Stimulated activated CD4-positive, alpha-beta T cell treated with anti-CD3 and anti-CD28 coated beads, Interleukin-2, amount 100 ng/mL, for 4 hours (primary cell): Measurements from ENCODE around the gene SEL1L3.
"Not testable (repeated sequence)": the region's sequence is repeated elsewhere in the genome, so short reads cannot be mapped to it uniquely, and the experiment has no call there.

Source experiments
- DNase-seq: peaks from one replicate; pipeline ENCODE4 v3.0.0-alpha.2; 2020; ENCODE audit warnings: low read depth

The SEL1L3 gene

GRCh38 chr4:25879587-25879986, 16.8 kb upstream of the SEL1L3 start:
- no peak for DNase-seq

GRCh38 chr4:25879091-25879584, 16.4 kb upstream of the SEL1L3 start:
- no peak for DNase-seq

- DNase-seq, result no peak
These were observed 15.9 kb upstream of the SEL1L3 start for GRCh38 chr4:25878676-25879075.

GRCh38 chr4:25875281-25875745, 12.5 kb upstream of the SEL1L3 start:
- no peak for DNase-seq

- no peak for DNase-seq
These were observed 11.9 kb upstream of the SEL1L3 start for GRCh38 chr4:25874655-25875054.

- DNase-seq, result no peak
These were observed 10.9 kb upstream of the SEL1L3 start for GRCh38 chr4:25873632-25874129.

- DNase-seq, result no peak
These were observed 10.3 kb upstream of the SEL1L3 start for GRCh38 chr4:25872851-25873631.

GRCh38 chr4:25870081-25870480, 7.3 kb upstream of the SEL1L3 start:
- no peak for DNase-seq

GRCh38 chr4:25867781-25868294, 5.0 kb upstream of the SEL1L3 start:
- no peak for DNase-seq

- DNase-seq, result not testable (repeated sequence)
These were observed 3.6 kb upstream of the SEL1L3 start for GRCh38 chr4:25866401-25866800.

- DNase-seq, result no peak
These were observed 2.8 kb upstream of the SEL1L3 start for GRCh38 chr4:25865586-25865985.

- DNase-seq, result no peak
These were observed 1.1 kb upstream of the SEL1L3 start for GRCh38 chr4:25863831-25864418.

GRCh38 chr4:25863347-25863784, 578 bp upstream of the SEL1L3 start:
- no peak for DNase-seq

- DNase-seq, result no peak
These were observed 807 bp downstream of the SEL1L3 start for GRCh38 chr4:25861951-25862410.

GRCh38 chr4:25861280-25861950, 1.4 kb downstream of the SEL1L3 start:
- DNase-seq, result no peak

- no peak for DNase-seq
These were observed 2.1 kb downstream of the SEL1L3 start for GRCh38 chr4:25860586-25861279.

- DNase-seq, result no peak
These were observed 3.2 kb downstream of the SEL1L3 start for GRCh38 chr4:25859429-25860148.

GRCh38 chr4:25857851-25858400, 4.9 kb downstream of the SEL1L3 start:
- no peak for DNase-seq

GRCh38 chr4:25857403-25857802, 5.4 kb downstream of the SEL1L3 start:
- DNase-seq, result no peak

GRCh38 chr4:25856756-25857155, 6.0 kb downstream of the SEL1L3 start:
- no peak for DNase-seq

GRCh38 chr4:25852103-25852502, 10.7 kb downstream of the SEL1L3 start:
- DNase-seq, result no peak
